Endothelial cell of coronary artery (primary cell): Measurements from ENCODE around the gene FGA. TPM values are rescaled to one million over a fixed set of nuclear protein-coding genes. Genes with fewer than 3 reads are reported as not detected.

Source experiments
- total RNA-seq: library from RNA; depleted of rRNA; stranded (reverse); fragments of >200 nt; gene quantifications from 2 replicates; pipeline ENCODE4 v1.2.3, GENCODE V29; 2014

Gene FGA
- total RNA-seq, result not detected in 2 replicates

GRCh38 chr4:154590329-154591006 lies at the start of gene FGA:
TSS of gene FGA (minus strand) at chr4:154590742. CDS start at chr4:154590687, 55 bp downstream.

DNA sequence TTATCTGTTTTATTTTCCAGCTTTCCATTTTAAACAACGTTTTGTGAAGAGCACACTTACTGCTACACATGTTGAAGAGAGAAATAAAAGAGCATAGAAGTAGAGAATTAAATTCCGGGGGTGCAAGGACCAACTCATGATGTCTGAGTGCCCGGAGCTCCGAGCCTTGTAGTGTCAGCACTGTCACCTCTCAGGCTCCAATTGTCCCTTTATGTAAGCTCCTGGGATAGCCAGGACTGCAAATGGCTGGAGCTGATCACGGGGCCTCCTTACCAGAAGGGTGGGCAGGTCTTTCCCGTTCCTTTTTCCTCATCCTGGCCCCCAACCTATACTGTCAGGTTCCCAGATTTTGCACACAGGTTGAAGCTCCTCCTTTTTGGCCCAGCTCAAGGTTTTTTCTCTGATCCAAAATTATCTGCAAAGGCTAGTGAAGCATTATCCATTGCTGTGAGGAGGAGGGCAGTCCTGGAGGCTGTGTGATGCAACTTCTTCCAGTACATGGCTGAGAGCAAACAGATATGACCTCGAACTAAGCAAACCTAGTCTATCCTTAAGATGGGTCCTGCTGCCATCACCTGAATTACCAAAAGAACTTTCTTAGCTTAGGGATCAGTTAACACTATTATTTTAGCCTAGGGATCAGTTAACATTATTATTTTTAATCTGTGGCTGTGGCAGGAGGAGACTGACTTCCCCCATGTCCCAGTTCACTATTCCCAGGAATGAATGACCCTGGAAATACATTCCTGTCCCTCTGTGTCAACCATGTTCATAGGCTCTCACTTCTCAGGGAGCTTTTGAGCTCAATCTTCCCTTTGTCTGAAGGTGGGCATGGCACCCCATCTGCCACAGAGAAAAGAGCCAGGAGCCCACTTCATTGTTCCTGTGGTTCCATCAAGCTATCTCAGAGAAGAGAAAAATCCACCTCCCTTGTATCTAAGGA lies 22.2 kb upstream of the FGA start, which contains the start of gene FGG:
FGG (minus strand) TSS at position 185 of the 943 bp plus-strand sequence; CDS start at position 138, 47 bp downstream.

GRCh38 chr4:154562697-154563254 lies 27.8 kb downstream of the FGA start, which contains the start of gene FGB:
TSS of gene FGB (plus strand) at chr4:154563011. CDS start at chr4:154563019, 8 bp downstream.

DNA sequence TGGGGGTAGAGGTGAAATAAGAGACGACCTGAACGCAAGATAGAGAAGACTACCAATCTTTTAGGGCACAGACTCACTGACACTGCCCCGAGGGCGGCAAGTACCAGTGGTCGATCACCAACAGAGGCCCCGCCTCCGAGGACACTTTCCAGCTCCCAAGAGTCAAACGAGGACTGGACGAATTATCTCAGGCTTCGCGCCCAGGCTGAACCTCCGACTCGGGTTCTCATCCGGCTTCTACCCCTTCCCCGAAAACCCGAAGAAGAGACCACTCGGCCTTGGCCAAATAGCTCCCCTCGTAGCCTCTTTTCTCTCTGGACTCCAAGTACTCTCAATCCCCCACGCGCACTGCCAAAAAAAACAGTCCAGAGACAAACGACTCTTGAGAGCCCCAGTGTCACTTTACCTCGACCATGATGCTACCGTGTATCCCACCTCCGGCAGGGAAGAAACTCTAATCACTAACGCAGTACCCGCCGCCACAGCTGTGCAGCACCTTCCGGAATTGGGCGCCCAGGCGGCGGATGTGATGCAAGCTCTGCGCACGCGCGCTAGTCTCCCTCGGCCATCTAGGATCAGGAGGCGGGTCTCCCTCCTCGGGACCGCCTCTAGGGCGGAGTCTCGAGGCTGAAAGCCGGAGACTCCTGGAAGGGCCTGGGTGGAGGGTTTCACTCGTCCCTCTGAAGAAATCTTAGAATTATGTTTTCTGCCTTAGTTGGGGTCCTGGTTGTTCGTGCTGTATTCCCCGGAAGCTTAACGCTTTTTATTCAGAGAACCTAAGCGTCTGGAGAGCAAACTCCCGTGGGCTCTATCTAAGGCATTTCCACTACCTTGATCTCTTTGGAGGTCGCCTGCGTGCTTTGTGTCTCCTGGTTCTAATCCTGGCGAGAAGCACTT lies 40.4 kb downstream of the FGA start, which contains the start of gene PLRG1:
PLRG1 (minus strand) TSS at position 507 of the 897 bp plus-strand sequence; CDS start at position 415, 92 bp downstream.

Other genes starting within 250 kb of the FGA start
- gene DCHS2, start 98.9 kb downstream of the FGA start, total RNA-seq, result not detected in 2 replicates
- gene PLRG1, start 40.3 kb downstream of the FGA start, total RNA-seq, result 65.9 and 66.5 TPM in 2 replicates
- gene FGB, start 27.7 kb downstream of the FGA start, total RNA-seq, result not detected in 2 replicates
- gene FGG, start 21.9 kb upstream of the FGA start, total RNA-seq, result not detected in 2 replicates
- gene LRAT, start 153.3 kb upstream of the FGA start, total RNA-seq, result under 0.01 TPM in 1 of 2 replicates, not detected in the other
- not detected in 2 replicates for gene RBM46, start 190.5 kb upstream of the FGA start, total RNA-seq